ENCODE measurements around the gene ERG.

GRCh38 chr21:38417726-38418125, 80.6 kb downstream of the ERG start:
- TF ChIP-seq CTCF (IDR thresholded peaks at IDR 0.05; ENCODE audit: low read depth, low read length) (no peak), POLR2A (IDR thresholded peaks at IDR 0.05; ENCODE audit: extremely low read depth, insufficient read length) (no peak), MYC (IDR thresholded peaks at IDR 0.05; ENCODE audit: low read depth, low read length) (no peak)
